A673 (cell line): ENCODE measurements around the gene KIF2A.

ENCODE experiments used
- CTCF ChIP-seq: fragments of 300-800, 200-600 bp; sonication (generic); conservative IDR thresholded peaks from 2 replicates; pipeline ENCODE4 v1.5.1; 2017; ENCODE audit warnings: low read depth, mild to moderate bottlenecking, antibody characterized with exemption, low read length, moderate library complexity, mixed read lengths
- EZH2 ChIP-seq: fragments of 200-600 bp; sonication (generic); IDR thresholded peaks from 2 replicates; pipeline ENCODE4 v1.6.1; 2017; ENCODE audit warnings: borderline replicate concordance, low read depth, mild to moderate bottlenecking, mixed read lengths, antibody characterized with exemption, low read length; ENCODE audit not compliant: poor library complexity, severe bottlenecking

GRCh38 chr5:62386824-62387223, 80.8 kb downstream of the KIF2A start:
- TF ChIP-seq CTCF (no peak), EZH2 (no peak)
